Peyer's patch (tissue), 4 donors: ENCODE data around the gene TNFRSF21. TPM values are rescaled to one million over a fixed set of nuclear protein-coding genes. Genes with fewer than 3 reads are reported as not detected.

Source experiments
- DNase-seq, 3 donors: peaks; one replicate each; pipeline ENCODE4 v3.0.0-alpha.2; 2017 to 2019
- H3K27ac ChIP-seq, 4 donors: fragments of 200-600 bp; sonication (generic); one replicate each; pipeline ENCODE4 v1.5.1; 2016 to 2019
- H3K27me3 ChIP-seq, 2 donors: fragments of 200-600 bp; sonication (generic); one replicate each; pipeline ENCODE4 v1.5.1; 2019
- H3K36me3 ChIP-seq, 3 donors: fragments of 200-600 bp; sonication (generic); one replicate each; pipeline ENCODE4 v1.5.1; 2016 to 2019
- H3K4me1 ChIP-seq, 4 donors: fragments of 200-600 bp; sonication (generic); one replicate each; pipeline ENCODE4 v1.5.1; 2016 to 2019
- H3K4me3 ChIP-seq, 4 donors: fragments of 200-600 bp; sonication (generic); 1 replicate in 3 of 4; 2 replicates in 1 of 4; pipeline ENCODE4 v1.5.1; 2016 to 2019; ENCODE audit warnings: mild to moderate bottlenecking in 1 of 4
- H3K9me3 ChIP-seq, 4 donors: fragments of 200-600 bp; sonication (generic); one replicate each; pipeline ENCODE4 v1.5.1; 2016 to 2019; ENCODE audit warnings: mild to moderate bottlenecking in 1 of 4
- POLR2A ChIP-seq, 2 donors: fragments of 450-650 bp; IDR thresholded peaks; one replicate each; pipeline ENCODE4 v1.5.1; 2017; ENCODE audit warnings: antibody characterized with exemption in 2 of 2, mild to moderate bottlenecking in 2 of 2, moderate library complexity in 2 of 2
- total RNA-seq, 4 donors: library from RNA; depleted of rRNA; stranded (reverse); fragments of >200 nt; gene quantifications; one replicate each; pipeline ENCODE4 v1.1.0, GENCODE V29; 2016
- TF ChIP-seq, protein P1 (sequence below), 6 experiments: fragments of 450-650 bp in 4 of 6; fragments of 200-600 bp in 2 of 6; sonication (generic) in 1 of 6; IDR thresholded peaks; one replicate each; pipeline ENCODE4 v1.5.1; 2017 to 2019; ENCODE audit warnings: antibody characterized with exemption in 6 of 6, mild to moderate bottlenecking in 3 of 6, moderate library complexity in 1 of 6

TNFRSF21 gene
- total RNA-seq, 4 donors from 2014 or later = 9.1 to 53.4 (median 46.1) TPM

GRCh38 chr6:47308198-47308517 lies 1.5 kb downstream of the TNFRSF21 start:
- Histone ChIP-seq H3K9me3 (no peaks in the 10 kb centered on the region), H3K4me3 (peak overlapping the region in 3 of 4 donors; percentile 46 to 94 (median 67)), H3K27ac (no peak overlapping the region), H3K27me3 (no peaks in the 10 kb centered on the region), H3K4me1 (peaks cover 0 to 11% (median under 1%) of the 10 kb centered on the region in 4 donors), H3K36me3 (no peaks in the 10 kb centered on the region)
- DNase-seq = no peak
- no peak for TF ChIP-seq POLR2A (IDR thresholded peaks at IDR 0.05)
- TF ChIP-seq, protein P1, sequence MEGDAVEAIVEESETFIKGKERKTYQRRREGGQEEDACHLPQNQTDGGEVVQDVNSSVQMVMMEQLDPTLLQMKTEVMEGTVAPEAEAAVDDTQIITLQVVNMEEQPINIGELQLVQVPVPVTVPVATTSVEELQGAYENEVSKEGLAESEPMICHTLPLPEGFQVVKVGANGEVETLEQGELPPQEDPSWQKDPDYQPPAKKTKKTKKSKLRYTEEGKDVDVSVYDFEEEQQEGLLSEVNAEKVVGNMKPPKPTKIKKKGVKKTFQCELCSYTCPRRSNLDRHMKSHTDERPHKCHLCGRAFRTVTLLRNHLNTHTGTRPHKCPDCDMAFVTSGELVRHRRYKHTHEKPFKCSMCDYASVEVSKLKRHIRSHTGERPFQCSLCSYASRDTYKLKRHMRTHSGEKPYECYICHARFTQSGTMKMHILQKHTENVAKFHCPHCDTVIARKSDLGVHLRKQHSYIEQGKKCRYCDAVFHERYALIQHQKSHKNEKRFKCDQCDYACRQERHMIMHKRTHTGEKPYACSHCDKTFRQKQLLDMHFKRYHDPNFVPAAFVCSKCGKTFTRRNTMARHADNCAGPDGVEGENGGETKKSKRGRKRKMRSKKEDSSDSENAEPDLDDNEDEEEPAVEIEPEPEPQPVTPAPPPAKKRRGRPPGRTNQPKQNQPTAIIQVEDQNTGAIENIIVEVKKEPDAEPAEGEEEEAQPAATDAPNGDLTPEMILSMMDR (IDR thresholded peaks at IDR 0.05) = no peak

- Histone ChIP-seq H3K9me3 (no peaks in the 10 kb centered on the region), H3K27ac (no peak overlapping the region), H3K4me3 (peak overlapping the region in 2 of 4 donors; percentile 67 to 94), H3K4me1 (peaks cover 0 to 11% (median 4%) of the 10 kb centered on the region in 4 donors), H3K27me3 (no peaks in the 10 kb centered on the region), H3K36me3 (no peaks in the 10 kb centered on the region)
- TF ChIP-seq POLR2A (IDR thresholded peaks at IDR 0.05) = peak in 1 of 2 donors; percentile 8
- TF ChIP-seq, protein P1 (IDR thresholded peaks at IDR 0.05) = no peak
- no peak for DNase-seq
Measured at GRCh38 chr6:47307362-47308197, 2.1 kb downstream of the TNFRSF21 start.

- H3K27me3 ChIP-seq = no peaks in the 10 kb centered on the region
- H3K36me3 ChIP-seq = no peaks in the 10 kb centered on the region
- peaks cover 0 to 11% (median 4%) of the 10 kb centered on the region in 4 donors for H3K4me1 ChIP-seq
- no peak overlapping the region for H3K27ac ChIP-seq
- TF ChIP-seq, protein P1 (IDR thresholded peaks at IDR 0.05) = no peak
- no peak for TF ChIP-seq POLR2A (IDR thresholded peaks at IDR 0.05)
- H3K4me3 ChIP-seq = no peak overlapping the region
- no peaks in the 10 kb centered on the region for H3K9me3 ChIP-seq
- no peak for DNase-seq
Measured at GRCh38 chr6:47306887-47307286, 2.8 kb downstream of the TNFRSF21 start.

GRCh38 chr6:47303861-47304260 lies 5.8 kb downstream of the TNFRSF21 start:
- no peaks in the 10 kb centered on the region for H3K9me3 ChIP-seq
- no peaks in the 10 kb centered on the region for H3K27me3 ChIP-seq
- peaks cover 0 to 9% (median 2%) of the 10 kb centered on the region in 4 donors for H3K4me1 ChIP-seq
- H3K4me3 ChIP-seq = no peak overlapping the region
- no peaks in the 10 kb centered on the region for H3K36me3 ChIP-seq
- no peak overlapping the region for H3K27ac ChIP-seq
- TF ChIP-seq, protein P1 (IDR thresholded peaks at IDR 0.05) = no peak
- TF ChIP-seq POLR2A (IDR thresholded peaks at IDR 0.05) = no peak
- no peak for DNase-seq

DNA sequence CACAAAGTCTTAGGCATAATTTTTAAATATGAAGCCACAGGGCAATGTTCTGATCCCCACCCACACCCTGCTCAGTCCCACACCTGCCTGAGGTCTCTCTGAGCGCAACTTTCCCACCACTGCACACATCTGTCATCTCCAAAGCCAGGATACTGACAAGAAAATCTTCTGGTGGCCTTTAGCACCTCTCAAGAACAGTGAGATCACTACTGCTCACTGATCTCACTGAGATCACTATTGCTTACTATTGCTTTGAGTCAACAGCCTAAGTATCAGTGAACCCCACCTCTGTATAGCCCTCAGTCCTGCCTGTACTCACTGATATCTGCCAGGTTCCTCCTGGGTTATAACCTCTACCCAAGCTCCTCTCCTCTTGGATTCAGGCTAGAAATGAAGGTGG lies 6.4 kb downstream of the TNFRSF21 start:
- Histone ChIP-seq H3K27ac (no peak overlapping the region), H3K4me1 (peaks cover 0 to 9% (median 0%) of the 10 kb centered on the region in 4 donors)

More for the DNA sequence above, 6.4 kb downstream of the TNFRSF21 start:
- TF ChIP-seq, protein P1 (IDR thresholded peaks at IDR 0.05) = no peak
- TF ChIP-seq POLR2A (IDR thresholded peaks at IDR 0.05) = no peak
- Histone ChIP-seq H3K9me3 (no peaks in the 10 kb centered on the region), H3K27me3 (no peaks in the 10 kb centered on the region), H3K36me3 (no peaks in the 10 kb centered on the region), H3K4me3 (no peak overlapping the region)
- DNase-seq = no peak
